ENCODE measurements around the gene UBASH3A. TPM values are rescaled to one million over a fixed set of nuclear protein-coding genes. Genes with fewer than 3 reads are reported as not detected.

Gene UBASH3A
- total RNA-seq, 2 experiments from 2014 or later, result not detected

DNA sequence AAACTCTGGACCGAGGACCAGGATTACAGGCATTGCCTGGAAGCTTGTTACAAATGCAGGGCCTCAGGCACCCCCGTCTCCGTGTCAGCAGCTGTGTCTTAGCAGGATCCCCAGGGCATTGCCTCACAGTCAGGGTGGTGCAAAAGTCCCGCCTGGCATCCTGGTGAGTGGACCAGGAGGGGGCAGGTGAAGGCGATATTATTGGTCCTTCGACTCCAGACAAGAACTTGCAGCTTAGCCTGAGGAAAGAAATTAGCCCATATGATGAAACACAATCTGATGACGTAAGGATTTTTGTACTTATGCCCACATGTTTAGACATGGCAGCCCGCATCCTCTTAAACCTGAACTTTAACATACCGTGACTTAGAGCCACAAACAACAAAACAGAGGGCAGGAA, 51.5 kb downstream of the UBASH3A start:
- DNase-seq (ENCODE audit: low spot score), result peak; percentile 34
- no TSS peak for BruUV-seq (replicated peaks)

GRCh38 chr21:42455754-42456440, 52.2 kb downstream of the UBASH3A start:
- intact Hi-C loops (cut with micrococcal nuclease; ENCODE audit: unreplicated experiment), result loop anchor here (10.0 kb wide), 1 partner anchor 91 kb away; the partner anchor contains the start of gene TFF1
- DNase-seq (ENCODE audit: low spot score), result no peak
- H3K79me2 ChIP-seq (ENCODE audit: insufficient read depth, low read depth, low read length), result no peaks in the 10 kb centered on the region
- no peak overlapping the region for H3K4me2 ChIP-seq (ENCODE audit: low read length)
- ChIA-PET CTCF (ENCODE audit: unreplicated experiment) (interaction anchor here (1.1 to 1.6 kb wide), 2 partner anchors 59 to 81 kb away, joined by 3 to 5 read pairs; no protein-coding TSS in a partner anchor), POLR2A (interaction anchor here (0.6 to 1.9 kb wide), 2 partner anchors 81 to 144 kb away, joined by 3 to 6 read pairs; no protein-coding TSS in a partner anchor)
- no peaks in the 10 kb centered on the region for H3K9me2 ChIP-seq (ENCODE audit: insufficient read depth, low read length)
- no peak overlapping the region for H3K4me3 ChIP-seq (ENCODE audit: low read depth, low read length, poor library complexity, severe bottlenecking)
- BruUV-seq (replicated peaks), result no TSS peak
- H4K20me1 ChIP-seq (ENCODE audit: insufficient read depth, low read length), result no peaks in the 10 kb centered on the region
- no peak for TF ChIP-seq EZH2phosphoT487 (IDR thresholded peaks at IDR 0.05; ENCODE audit: borderline replicate concordance, low read depth, low read length)
- no peak for TF ChIP-seq CTCF (conservative IDR thresholded peaks at IDR 0.05; ENCODE audit: low read length)
- no peak overlapping the region for H2AFZ ChIP-seq (ENCODE audit: low read length)
- no peaks in the 10 kb centered on the region; the same call in 1 of the 2 replicates for H3K36me3 ChIP-seq (ENCODE audit: insufficient read depth, low read length)
- H3K9me3 ChIP-seq (ENCODE audit: low read length), result peaks cover 9% of the 10 kb centered on the region; the same call in 1 of the 2 replicates
- no peak overlapping the region for H3K27ac ChIP-seq (ENCODE audit: low read depth, low read length, poor library complexity, severe bottlenecking)
- H3K4me1 ChIP-seq (ENCODE audit: insufficient read depth, low read length, poor library complexity, severe bottlenecking), result peaks cover 32% of the 10 kb centered on the region

More for the DNA sequence above, 51.5 kb downstream of the UBASH3A start:
- peaks cover 32% of the 10 kb centered on the region for H3K4me1 ChIP-seq (ENCODE audit: insufficient read depth, low read length, poor library complexity, severe bottlenecking)
- intact Hi-C loops (cut with micrococcal nuclease; ENCODE audit: unreplicated experiment), result loop anchor here (10.0 kb wide), 1 partner anchor 90 kb away; the partner anchor contains the start of gene TFF1
- H3K4me3 ChIP-seq (ENCODE audit: low read depth, low read length, poor library complexity, severe bottlenecking), result no peak overlapping the region
- H4K20me1 ChIP-seq (ENCODE audit: insufficient read depth, low read length), result no peaks in the 10 kb centered on the region
- no peak overlapping the region for H2AFZ ChIP-seq (ENCODE audit: low read length)
- peaks cover 9% of the 10 kb centered on the region; the same call in 1 of the 2 replicates for H3K9me3 ChIP-seq (ENCODE audit: low read length)
- no peaks in the 10 kb centered on the region for H3K79me2 ChIP-seq (ENCODE audit: insufficient read depth, low read depth, low read length)
- H3K36me3 ChIP-seq (ENCODE audit: insufficient read depth, low read length), result no peaks in the 10 kb centered on the region; the same call in 1 of the 2 replicates
- no peak overlapping the region for H3K27ac ChIP-seq (ENCODE audit: low read depth, low read length, poor library complexity, severe bottlenecking)
- 0 out of 2 replicates have a peak, but pooled peaks have one; percentile 29 for TF ChIP-seq CTCF (conservative IDR thresholded peaks at IDR 0.05; ENCODE audit: low read length)
- TF ChIP-seq EZH2phosphoT487 (IDR thresholded peaks at IDR 0.05; ENCODE audit: borderline replicate concordance, low read depth, low read length), result no peak
- H3K9me2 ChIP-seq (ENCODE audit: insufficient read depth, low read length), result no peaks in the 10 kb centered on the region
- ChIA-PET POLR2A (interaction anchor here (0.6 to 1.9 kb wide), 3 partner anchors 12 to 380 kb away, joined by 3 to 6 read pairs (median 4); no protein-coding TSS in a partner anchor), CTCF (ENCODE audit: unreplicated experiment) (interaction anchor here (0.5 to 1.6 kb wide), 4 partner anchors 59 to 82 kb away, joined by 3 to 5 read pairs (median 3); no protein-coding TSS in a partner anchor)
- H3K4me2 ChIP-seq (ENCODE audit: low read length), result no peak overlapping the region
